Activated T-cell treated with anti-CD3 and anti-CD28 coated beads for 48 hours (primary cell): ENCODE measurements around the gene TMEM203.

Experiments used
- DNase-seq: peaks from one replicate; pipeline ENCODE4 v3.0.0-alpha.2; 2020; ENCODE audit warnings: low read depth

The TMEM203 gene

DNA sequence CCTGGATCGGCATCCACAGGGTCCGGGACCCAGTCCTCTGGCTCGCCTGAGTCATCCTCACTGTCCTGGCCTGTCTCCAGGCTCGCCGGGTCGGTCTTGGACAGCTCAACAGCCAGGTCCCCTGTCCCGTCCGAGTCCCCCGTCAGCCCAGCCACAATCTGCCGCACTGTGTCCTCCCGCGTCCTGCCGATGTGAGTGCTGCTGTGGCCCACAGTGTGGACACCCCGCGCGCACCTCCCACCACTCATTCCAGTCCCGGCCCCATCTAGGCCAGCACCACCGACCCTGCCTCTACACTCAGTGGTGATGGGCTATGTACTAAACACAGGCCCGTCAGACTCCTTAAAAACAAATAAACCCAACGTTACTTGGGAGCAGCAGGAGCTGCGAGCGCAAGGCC lies 23.8 kb downstream of the TMEM203 start:
- DNase-seq = no peak

DNA sequence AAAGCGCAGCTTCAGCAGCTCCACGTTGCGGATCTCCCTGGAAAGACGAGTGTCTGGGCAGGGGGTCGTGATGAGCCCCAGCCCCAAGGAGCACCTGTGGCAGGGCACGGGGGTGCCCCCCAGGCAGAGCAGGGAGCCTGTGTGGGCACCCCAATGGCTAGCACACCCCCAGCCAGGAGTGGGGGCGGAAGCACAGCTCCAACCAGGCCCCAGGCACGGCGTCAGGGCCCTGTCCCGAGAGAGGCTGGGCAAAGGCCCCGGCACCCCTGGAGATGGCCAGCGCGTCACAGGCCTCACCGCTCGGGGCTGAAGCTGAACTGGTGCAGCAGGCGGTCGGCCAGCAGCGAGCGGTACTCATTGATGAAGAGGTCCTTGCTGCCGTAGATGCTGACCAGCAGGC lies 25.0 kb downstream of the TMEM203 start:
- DNase-seq = no peak

GRCh38 chr9:137179761-137180160 lies 25.7 kb downstream of the TMEM203 start:
- DNase-seq = no peak

DNA sequence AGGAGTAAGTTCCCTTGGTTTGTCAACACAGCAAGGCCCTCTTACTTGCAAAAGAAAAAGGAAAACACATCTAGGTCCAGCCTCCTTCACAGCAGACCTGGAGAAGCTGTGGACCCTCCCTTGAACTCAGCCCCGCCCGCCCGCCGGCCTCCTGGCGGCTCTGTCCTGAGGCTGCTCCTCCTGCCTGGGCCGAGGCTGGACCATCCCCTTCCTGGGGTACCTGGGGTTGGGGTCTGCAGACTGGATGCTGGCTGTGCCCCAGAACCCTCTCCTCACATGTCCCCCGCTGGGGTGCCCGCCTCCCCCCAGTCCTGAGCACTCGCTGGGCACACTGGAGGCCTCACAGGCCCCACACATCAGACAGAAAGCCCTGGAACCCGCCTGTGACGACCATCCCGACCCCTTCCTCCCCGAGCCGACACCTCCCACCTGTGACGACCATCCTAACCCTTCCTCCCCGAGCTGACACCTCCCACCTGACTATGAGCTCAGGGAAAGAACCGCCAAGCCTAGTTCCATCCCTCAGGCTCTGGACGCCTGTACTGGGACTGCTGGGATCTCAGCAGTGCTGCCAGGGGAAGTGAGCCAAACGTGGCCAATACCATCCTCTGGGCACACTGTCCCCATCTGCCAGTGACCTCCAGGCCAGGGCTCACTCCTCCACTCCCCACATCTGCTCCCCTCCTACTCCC lies 26.4 kb downstream of the TMEM203 start:
- DNase-seq = no peak

DNA sequence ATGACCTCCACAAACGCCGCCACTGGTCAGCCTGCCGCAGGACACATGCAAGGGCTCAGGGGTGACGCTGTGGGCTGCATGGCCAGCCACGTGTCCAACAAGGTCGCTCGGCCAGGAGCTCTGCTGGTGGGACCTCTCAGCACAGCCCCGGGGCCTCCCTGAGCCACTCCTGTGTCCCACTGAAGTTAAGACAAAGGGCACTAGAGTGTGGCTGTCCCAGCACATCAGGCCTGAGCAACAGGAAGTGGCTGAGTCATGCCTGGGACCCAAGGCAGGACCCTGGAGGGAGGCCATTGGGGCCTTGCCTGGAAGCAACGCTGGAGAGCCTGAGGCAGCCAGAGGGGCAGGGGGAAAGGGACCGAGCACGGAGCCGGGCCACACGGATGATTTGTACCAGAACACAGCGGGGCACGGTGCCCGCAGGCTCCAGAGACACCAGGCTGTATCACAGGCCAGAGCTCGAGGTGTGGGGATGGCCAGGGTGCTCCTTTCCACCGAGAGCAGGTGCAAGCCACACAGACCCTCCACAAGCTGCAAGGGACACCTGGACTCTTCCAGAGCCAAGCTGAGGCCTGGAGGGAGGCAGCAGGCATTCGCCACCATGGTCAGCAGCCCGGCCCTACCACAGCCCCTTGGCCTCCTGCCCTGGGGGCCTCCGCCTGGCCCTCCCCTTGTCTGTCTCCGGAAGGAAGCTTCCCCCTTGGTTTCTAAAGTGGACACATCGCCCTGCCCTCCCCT lies 27.1 kb downstream of the TMEM203 start:
- no peak for DNase-seq

- no peak for DNase-seq
Observed at GRCh38 chr9:137176302-137177182, 28.9 kb downstream of the TMEM203 start.

DNA sequence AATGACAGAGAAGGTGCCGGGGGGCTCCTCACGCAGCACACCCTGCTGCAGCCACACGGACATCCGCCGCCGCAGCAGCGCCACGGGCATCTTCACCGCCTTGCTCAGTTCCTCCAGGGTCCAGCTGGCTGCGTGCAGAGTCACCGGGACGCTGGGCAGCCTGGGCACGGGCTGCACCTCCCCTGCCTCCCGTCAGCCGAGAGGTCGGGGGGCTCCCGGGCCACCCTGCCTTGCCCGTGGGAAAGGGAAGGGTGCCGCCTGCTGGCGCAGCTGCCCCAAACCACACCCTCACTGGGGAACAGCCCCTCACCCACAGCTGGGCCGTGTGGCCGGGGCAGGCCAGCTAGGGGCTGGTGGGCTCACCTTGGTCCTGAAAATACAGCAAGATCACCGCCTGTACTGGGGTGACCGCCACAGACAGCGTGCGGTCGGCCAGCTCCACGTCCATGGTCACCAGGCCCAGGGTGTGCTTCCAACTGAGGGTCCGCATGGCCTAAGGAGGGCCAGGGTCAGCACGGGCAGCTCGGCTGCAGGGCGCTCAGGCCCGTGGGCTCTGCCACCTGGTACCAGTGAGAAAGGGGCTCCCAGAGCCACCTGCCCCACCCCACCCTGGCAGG lies 30.0 kb downstream of the TMEM203 start:
- no peak for DNase-seq

- DNase-seq = no peak
Observed at GRCh38 chr9:137174722-137175293, 30.6 kb downstream of the TMEM203 start.

DNA sequence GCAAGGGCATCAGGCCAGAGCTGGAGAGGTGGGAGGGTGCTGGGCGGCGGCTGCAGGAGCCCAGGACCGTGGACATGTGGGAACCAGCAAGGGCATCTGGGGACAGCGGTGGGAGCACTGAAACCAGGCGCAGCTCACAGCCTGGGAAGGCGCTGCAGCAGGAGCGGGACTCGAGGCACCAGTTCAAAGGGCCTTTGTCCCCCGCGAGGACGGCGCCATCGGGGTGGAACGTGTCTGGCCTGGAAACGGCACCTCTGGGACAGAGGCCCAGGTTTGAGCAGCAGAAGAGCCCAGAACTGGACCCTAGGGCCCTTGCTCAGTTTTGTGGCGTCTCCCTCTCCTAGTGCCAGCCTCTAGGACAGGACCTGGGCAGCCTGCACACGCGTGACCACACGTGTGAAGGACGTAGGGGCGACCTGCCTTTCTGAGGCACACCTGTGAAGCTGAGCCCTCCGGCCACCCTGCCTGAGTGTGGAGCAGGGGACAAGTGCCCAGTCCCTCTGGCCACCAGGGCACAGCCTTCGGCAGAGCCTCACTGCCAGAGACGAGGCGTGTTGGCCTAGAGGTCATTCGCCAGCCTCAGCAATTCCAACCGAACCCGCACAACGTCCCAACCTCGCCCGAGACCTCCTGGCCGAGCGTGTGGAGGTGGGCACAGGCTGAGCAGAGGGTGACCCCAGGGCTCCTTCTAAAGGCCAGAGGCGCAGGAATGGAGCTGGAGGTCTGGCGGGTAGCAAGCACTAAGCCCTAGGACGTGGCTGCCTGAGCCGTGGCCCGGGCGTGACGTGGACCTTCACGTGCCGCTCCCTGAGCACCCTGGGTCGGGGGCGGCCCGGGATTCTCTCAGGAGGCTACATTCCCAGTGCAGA lies 31.4 kb downstream of the TMEM203 start:
- no peak for DNase-seq

- no peak for DNase-seq
Observed at GRCh38 chr9:137172901-137173795, 32.3 kb downstream of the TMEM203 start.

GRCh38 chr9:137171149-137171900 lies 34.1 kb downstream of the TMEM203 start:
- DNase-seq = no peak

DNA sequence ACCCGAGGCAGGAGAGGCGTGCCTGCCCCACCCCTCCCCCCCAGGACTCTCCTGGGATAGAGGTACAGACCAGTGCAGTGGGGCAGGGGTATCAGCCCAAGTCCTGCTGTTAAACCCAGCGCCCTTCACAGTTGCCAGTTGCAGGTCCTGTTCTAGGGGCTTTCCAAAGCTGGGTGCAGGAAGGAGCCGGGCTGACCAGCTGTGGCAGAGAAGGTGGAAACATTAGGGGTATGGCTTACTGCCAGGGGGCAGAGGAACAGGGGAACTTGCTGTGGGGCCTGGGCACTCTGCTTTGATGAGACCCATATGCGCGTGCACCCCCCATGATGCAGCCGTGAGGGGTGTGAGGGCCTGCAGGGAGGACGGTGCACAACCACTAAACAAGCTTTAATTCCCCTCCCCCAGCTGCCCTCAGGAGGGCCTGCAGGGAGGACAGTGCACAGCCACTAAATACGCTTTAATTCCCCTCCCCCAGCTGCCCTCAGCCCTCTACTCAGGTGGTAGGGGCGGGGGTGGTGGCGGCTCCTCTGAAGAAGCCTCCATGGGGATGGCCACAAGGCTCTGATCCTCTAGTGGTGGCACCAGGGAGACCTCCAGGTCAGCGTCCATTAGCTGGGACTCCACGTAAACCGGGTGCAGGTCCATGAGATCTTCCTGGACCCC lies 34.8 kb downstream of the TMEM203 start:
- no peak for DNase-seq

- DNase-seq = no peak
Observed at GRCh38 chr9:137169896-137170358, 35.5 kb downstream of the TMEM203 start, which contains the start of gene LRRC26. Gene LRRC26 (minus strand): TSS chr9:137170051. CDS start chr9:137169943, 108 bp downstream.

DNA sequence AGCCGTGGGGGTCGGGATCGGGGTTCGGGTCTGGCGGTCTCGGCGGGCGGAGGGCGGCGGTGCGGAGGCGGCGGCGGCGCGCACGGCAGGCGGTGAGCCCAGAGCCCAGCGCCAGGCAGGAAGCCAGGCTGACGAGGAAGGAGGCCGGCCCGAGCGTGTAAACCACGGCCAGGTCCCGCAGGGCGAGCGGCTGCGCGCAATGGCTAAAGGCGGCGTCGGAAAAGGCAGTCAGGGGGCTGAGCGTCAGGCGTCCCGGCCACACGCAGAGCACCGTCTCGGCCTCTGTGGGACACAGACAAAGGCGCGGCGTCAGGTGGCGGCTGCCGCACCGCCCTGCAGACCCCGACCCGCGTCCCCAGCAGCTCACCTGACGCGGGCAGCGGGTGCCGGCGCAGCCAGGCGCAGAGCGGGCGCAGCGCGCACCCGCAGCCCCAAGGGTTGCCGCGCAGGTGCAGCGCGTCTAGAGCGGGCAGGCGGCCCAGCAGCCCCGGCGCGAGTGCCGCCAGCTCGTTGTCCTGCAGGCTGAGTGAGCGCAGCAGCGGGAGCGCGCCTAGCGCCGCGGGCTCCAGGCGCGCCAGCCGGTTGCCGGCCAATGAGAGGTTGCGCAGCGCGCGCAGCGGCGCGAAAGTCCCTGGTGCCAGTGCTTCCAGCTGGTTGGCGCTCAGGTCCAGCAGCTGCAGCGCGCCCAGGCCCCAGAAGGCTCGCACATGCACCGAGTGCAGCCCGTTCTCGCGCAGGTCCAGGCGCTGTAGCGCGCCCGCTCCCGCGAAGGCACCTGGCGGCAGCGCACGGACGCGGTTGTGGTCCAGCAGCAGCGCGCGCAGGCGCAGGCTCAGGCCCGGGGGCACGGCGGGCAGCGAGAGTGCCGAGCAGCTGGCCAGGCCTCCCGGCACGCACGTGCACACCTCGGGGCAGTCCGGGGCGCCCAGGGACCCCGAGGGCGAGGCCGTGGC lies 36.3 kb downstream of the TMEM203 start:
- no peak for DNase-seq

- DNase-seq = no peak
Observed at GRCh38 chr9:137168573-137168903, 36.9 kb downstream of the TMEM203 start.

DNA sequence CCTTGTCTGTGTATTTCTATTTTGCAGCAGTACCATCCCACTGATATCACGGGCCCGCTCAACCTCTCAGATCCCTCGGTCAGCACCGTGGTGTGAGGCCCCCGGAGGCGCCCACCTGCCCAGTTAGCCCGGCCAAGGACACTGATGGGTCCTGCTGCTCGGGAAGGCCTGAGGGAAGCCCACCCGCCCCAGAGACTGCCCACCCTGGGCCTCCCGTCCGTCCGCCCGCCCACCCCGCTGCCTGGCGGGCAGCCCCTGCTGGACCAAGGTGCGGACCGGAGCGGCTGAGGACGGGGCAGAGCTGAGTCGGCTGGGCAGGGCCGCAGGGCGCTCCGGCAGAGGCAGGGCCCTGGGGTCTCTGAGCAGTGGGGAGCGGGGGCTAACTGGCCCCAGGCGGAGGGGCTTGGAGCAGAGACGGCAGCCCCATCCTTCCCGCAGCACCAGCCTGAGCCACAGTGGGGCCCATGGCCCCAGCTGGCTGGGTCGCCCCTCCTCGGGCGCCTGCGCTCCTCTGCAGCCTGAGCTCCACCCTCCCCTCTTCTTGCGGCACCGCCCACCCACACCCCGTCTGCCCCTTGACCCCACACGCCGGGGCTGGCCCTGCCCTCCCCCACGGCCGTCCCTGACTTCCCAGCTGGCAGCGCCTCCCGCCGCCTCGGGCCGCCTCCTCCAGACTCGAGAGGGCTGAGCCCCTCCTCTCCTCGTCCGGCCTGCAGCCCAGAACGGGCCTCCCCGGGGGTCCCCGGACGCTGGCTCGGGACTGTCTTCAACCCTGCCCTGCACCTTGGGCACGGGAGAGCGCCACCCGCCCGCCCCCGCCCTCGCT lies 37.5 kb downstream of the TMEM203 start:
- DNase-seq = no peak
